Astrocyte of the spinal cord (primary cell): ENCODE data around the gene ZNF84.

Experiments used
- DNase-seq: peaks from one replicate; pipeline ENCODE4 v3.0.0; 2011; ENCODE audit warnings: low read depth, low spot score
- H3K4me3 ChIP-seq: 2 replicates; pipeline ENCODE4 v1.5.1; 2011; ENCODE audit warnings: low read depth, mild to moderate bottlenecking, low read length, moderate library complexity
- CTCF ChIP-seq: IDR thresholded peaks from 2 replicates; pipeline ENCODE4 v1.5.1; 2012; ENCODE audit warnings: low read depth, mild to moderate bottlenecking, low read length, inconsistent platforms
- in situ Hi-C: cut with HindIII; loops from 2 replicates; pipeline ENCODE4 v1.10.0; 2017; ENCODE audit warnings: low sequenced_read_pairs

Gene ZNF84

GRCh38 chr12:133046698-133047097, 9.4 kb downstream of the ZNF84 start:
- TF ChIP-seq CTCF: no peak
- in situ Hi-C loops: no loop called here
- no peak for DNase-seq
- no peak overlapping the region for H3K4me3 ChIP-seq

- H3K4me3 ChIP-seq: no peak overlapping the region
- in situ Hi-C loops: no loop called here
- peak; percentile 30 for DNase-seq
- TF ChIP-seq CTCF: no peak
These were observed 20.1 kb downstream of the ZNF84 start for GRCh38 chr12:133057446-133057845.

GRCh38 chr12:133058203-133059113, 21.1 kb downstream of the ZNF84 start:
- no peak for DNase-seq
- in situ Hi-C loops: no loop called here
- H3K4me3 ChIP-seq: no peak overlapping the region
- no peak for TF ChIP-seq CTCF

- no peak overlapping the region for H3K4me3 ChIP-seq
- in situ Hi-C loops: no loop called here
- no peak for TF ChIP-seq CTCF
- DNase-seq: no peak
These were observed 24.6 kb downstream of the ZNF84 start for GRCh38 chr12:133061954-133062353.

- in situ Hi-C loops: no loop called here
- TF ChIP-seq CTCF: no peak
- DNase-seq: no peak
- no peak overlapping the region for H3K4me3 ChIP-seq
These were observed 26.2 kb downstream of the ZNF84 start for GRCh38 chr12:133063556-133063955.

GRCh38 chr12:133073836-133074235, 36.5 kb downstream of the ZNF84 start:
- no peak for DNase-seq
- H3K4me3 ChIP-seq: no peak overlapping the region
- no peak for TF ChIP-seq CTCF
- in situ Hi-C loops: no loop called here
